Keratinocyte (primary cell): ENCODE results near the gene OR10C1.

Source experiments
- CTCF ChIP-seq, 3 experiments: IDR thresholded peaks in 1 of 3; conservative IDR thresholded peaks in 1 of 3; optimal IDR thresholded peaks in 1 of 3; 2 replicates in 2 of 3; 3 replicates in 1 of 3; pipeline versions ENCODE3 to v1.5.1; 2011; ENCODE audit warnings: low read length in 3 of 3, mild to moderate bottlenecking in 3 of 3, moderate library complexity in 2 of 3, control low read depth in 1 of 3, inconsistent platforms in 1 of 3; ENCODE audit not compliant: insufficient read depth in 2 of 3; ENCODE audit errors: extremely low read depth in 1 of 3
- EZH2 ChIP-seq: IDR thresholded peaks from one replicate; pipeline ENCODE4 v1.6.1; 2012; ENCODE audit warnings: inconsistent platforms, mild to moderate bottlenecking, low read length, moderate library complexity

DNA sequence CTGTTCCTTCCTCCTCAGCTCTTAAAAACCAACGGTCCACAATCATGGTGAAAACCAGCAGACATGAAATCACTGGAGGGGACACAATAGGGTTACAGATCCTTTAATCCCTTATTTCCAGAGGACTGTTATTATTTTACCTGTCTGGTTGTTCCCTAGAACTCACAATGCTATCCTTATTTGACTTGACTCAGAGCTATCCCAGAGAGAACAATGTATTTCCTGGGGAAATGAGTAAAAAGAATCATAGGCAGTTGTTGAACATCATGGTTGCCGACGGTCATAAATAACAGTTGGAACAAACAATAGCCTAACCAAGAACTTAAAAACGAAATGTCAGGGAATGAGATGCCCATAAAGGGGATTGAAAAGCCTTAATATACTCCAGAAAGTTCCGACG is 27.1 kb downstream of the OR10C1 start:
- TF ChIP-seq CTCF (optimal IDR thresholded peaks at IDR 0.05 in 1 of 3, IDR thresholded peaks at IDR 0.05 in 1 of 3, conservative IDR thresholded peaks at IDR 0.05 in 1 of 3; ENCODE audit: extremely low read depth in 1 of 3, insufficient read depth in 2 of 3, low read length in 3 of 3) (no peak), EZH2 (no peak)
